ENCODE data around the gene CCDC18.
"Not testable (repeated sequence)": the region's sequence is repeated elsewhere in the genome, so short reads cannot be mapped to it uniquely, and the experiment has no call there.

The CCDC18 gene

DNA sequence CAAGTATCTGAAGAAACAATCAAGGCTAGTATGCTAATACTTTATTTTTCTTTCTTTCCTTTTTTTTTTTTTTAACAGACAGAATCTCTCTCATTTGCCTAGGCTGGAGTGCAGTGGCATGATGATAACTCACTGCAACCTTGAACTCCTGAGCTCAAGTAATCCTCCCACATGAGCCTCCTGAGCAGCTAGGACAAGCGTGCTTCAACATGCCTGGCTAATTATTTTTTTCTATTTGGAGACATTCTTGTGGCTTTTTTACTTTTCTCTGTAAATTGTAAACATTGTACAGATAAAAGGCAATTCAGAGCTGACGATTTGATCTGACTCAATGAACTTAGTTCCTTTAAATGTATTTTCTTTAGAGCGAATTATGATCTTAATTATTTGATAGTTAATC lies 41.4 kb downstream of the CCDC18 start:
- no peak overlapping the region for H3K4me3 ChIP-seq (ENCODE audit: low read depth, low read length)
- TF ChIP-seq, protein P1, sequence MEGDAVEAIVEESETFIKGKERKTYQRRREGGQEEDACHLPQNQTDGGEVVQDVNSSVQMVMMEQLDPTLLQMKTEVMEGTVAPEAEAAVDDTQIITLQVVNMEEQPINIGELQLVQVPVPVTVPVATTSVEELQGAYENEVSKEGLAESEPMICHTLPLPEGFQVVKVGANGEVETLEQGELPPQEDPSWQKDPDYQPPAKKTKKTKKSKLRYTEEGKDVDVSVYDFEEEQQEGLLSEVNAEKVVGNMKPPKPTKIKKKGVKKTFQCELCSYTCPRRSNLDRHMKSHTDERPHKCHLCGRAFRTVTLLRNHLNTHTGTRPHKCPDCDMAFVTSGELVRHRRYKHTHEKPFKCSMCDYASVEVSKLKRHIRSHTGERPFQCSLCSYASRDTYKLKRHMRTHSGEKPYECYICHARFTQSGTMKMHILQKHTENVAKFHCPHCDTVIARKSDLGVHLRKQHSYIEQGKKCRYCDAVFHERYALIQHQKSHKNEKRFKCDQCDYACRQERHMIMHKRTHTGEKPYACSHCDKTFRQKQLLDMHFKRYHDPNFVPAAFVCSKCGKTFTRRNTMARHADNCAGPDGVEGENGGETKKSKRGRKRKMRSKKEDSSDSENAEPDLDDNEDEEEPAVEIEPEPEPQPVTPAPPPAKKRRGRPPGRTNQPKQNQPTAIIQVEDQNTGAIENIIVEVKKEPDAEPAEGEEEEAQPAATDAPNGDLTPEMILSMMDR (IDR thresholded peaks at IDR 0.05; ENCODE audit: low read depth, low read length, missing control alignments), result no peak
- in situ Hi-C loops (cut with HindIII; ENCODE audit: low sequenced_read_pairs), result no loop called here
- DNase-seq (ENCODE audit: low read depth), result no peak

DNA sequence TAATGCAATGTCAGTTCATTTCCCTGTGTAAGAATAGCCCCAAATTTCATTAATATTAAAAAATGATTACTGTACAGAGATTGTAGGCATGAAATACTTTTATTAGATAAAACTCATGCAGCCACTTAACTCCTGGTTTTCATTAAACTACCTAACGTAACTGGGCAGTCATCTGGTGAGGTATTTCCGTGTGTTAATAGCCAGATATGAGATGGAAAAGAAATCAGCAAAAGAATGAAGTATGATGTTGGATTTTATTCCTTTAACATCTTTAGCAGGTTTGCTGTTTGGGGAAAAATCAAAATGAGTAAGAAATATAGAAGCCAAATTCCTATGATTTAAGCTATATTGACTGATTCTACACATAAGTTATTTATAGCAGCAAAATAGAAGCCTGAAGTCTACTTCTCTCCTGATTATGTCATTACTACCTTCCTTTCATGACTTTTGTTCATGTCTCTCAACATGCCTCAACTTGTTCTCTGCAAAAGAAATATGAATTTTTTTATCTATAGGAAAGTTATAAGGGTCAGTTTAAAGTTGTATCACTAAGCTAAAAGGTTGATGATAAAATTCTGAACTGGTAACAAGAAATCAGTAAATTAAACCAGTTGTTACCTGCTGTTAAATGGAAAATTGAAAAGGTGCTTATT lies 42.6 kb downstream of the CCDC18 start:
- TF ChIP-seq, protein P1 (IDR thresholded peaks at IDR 0.05; ENCODE audit: low read depth, low read length, missing control alignments), result no peak

DNA sequence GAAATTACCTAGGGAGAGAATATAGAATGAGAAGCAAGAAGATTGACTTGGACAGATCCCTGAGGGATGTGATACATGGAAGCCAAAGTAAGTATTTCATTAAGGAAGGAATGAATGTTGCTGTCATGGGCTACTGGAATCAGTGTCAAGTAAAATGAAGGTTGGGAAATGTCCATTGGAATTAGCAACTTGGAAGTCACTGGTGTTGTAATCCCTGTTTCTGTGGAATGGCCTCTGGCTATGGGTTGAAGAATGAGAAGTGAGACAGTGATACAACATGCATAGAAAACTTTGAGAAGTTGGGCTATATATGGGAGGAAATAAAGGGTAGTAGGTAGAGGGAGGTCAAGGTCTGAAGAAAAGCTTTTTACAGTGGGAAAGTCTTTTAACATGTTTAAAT lies 54.7 kb downstream of the CCDC18 start:
- in situ Hi-C loops (cut with HindIII; ENCODE audit: low sequenced_read_pairs), result no loop called here

More for the DNA sequence above, 42.6 kb downstream of the CCDC18 start:
- no peak for DNase-seq (ENCODE audit: low read depth)
- in situ Hi-C loops (cut with HindIII; ENCODE audit: low sequenced_read_pairs), result no loop called here
- H3K4me3 ChIP-seq (ENCODE audit: low read depth, low read length), result no peak overlapping the region

DNA sequence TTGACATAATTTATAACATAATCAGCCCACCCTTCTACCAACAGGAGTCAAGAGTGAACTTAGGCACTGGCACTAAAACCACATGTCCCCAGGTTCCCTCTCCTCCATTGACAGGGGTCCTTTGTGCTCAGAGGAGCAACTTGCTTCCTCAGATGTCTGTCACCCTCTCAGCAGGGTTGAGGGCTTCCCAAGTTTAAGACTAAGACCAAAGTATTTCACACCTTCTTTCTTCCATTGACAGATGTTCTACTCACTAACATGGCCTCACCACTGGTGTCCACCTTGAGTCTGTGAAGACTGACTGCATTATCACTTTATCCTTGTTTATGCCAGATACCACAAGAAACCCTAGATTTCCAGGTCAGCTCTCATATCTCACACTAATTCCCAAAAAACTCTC lies 56.5 kb downstream of the CCDC18 start:
- in situ Hi-C loops (cut with HindIII; ENCODE audit: low sequenced_read_pairs), result no loop called here
- TF ChIP-seq, protein P1 (IDR thresholded peaks at IDR 0.05; ENCODE audit: low read depth, low read length, missing control alignments), result no peak
- DNase-seq (ENCODE audit: low read depth), result no peak
- H3K4me3 ChIP-seq (ENCODE audit: low read depth, low read length), result no peak overlapping the region

More for the DNA sequence above, 54.7 kb downstream of the CCDC18 start:
- H3K4me3 ChIP-seq (ENCODE audit: low read depth, low read length), result no peak overlapping the region
- TF ChIP-seq, protein P1 (IDR thresholded peaks at IDR 0.05; ENCODE audit: low read depth, low read length, missing control alignments), result no peak
- no peak for DNase-seq (ENCODE audit: low read depth)

DNA sequence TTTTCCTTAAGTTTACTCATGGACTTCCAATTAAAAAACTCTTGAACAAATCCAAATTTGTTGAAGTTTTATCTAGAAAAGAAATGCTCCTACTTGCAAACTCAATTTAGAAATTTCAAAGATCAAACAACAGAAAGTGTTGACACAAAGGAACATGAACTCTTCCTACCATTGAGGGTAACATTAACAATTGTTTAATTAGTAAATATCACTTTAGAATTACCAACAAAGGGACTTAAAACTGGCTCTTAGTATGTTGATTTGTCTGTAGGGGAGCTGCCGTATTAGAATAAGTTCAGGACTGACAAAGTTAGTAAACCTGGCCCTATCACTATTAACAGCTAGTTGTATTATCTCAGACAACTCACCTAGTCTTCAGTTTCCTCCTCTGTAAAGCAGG lies 57.9 kb downstream of the CCDC18 start:
- DNase-seq (ENCODE audit: low read depth), result no peak
- TF ChIP-seq, protein P1 (IDR thresholded peaks at IDR 0.05; ENCODE audit: low read depth, low read length, missing control alignments), result no peak
- H3K4me3 ChIP-seq (ENCODE audit: low read depth, low read length), result no peak overlapping the region
- in situ Hi-C loops (cut with HindIII; ENCODE audit: low sequenced_read_pairs), result no loop called here

DNA sequence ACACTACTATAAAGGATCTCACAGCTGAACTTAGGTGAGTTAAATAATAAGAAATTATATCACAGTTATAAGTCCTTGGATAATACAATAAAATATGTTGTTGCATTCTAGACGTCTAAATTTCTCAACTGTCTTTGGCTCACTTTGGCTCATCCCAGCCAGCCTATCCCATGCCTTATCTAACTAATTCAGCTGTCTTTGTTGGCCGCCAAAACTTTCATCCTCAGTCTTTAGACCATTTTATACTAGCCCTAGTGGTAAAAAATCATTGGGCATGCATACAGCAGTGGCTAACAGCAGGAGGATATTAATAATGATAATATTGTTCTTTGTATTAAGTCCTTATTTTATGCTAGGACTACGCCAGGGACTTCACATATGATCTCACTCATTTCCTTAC lies 59.3 kb downstream of the CCDC18 start:
- no peak overlapping the region for H3K4me3 ChIP-seq (ENCODE audit: low read depth, low read length)
- DNase-seq (ENCODE audit: low read depth), result no peak
- in situ Hi-C loops (cut with HindIII; ENCODE audit: low sequenced_read_pairs), result no loop called here
- TF ChIP-seq, protein P1 (IDR thresholded peaks at IDR 0.05; ENCODE audit: low read depth, low read length, missing control alignments), result no peak

DNA sequence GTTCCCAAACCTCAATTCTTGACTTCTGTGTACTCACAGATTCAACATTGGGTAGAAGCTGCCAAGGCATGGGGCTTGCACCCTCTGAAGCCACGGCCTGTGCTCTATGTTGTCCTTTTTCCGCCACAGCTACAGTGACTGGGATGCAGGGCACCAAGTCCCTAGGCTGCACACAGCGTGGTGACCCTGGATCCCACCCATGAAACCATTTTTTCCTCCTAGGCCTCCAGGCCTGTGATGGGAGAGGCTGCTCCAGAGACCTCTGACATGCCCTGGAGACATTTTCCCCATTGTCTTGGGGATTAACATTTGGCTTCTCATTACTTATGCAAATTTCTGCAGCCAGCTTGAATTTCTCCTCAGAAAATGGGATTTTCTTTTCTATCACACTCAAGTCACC lies 62.7 kb downstream of the CCDC18 start:
- DNase-seq (ENCODE audit: low read depth); H3K4me3 ChIP-seq (ENCODE audit: low read depth, low read length); in situ Hi-C loops (cut with HindIII; ENCODE audit: low sequenced_read_pairs): not testable (repeated sequence)
